HG03575 (cell line): Measurements from ENCODE around the gene FAM193A.
"Not testable (repeated sequence)": the region's sequence is repeated elsewhere in the genome, so short reads cannot be mapped to it uniquely, and the experiment has no call there.

ENCODE experiments used
- ATAC-seq: cut with Tn5 transposase; IDR thresholded peaks from one replicate; pipeline ENCODE4 v1.9.1; 2021; ENCODE audit not compliant: unreplicated experiment, insufficient number of reproducible peaks, low FRiP score; ENCODE audit errors: extremely low read depth

Gene FAM193A

DNA sequence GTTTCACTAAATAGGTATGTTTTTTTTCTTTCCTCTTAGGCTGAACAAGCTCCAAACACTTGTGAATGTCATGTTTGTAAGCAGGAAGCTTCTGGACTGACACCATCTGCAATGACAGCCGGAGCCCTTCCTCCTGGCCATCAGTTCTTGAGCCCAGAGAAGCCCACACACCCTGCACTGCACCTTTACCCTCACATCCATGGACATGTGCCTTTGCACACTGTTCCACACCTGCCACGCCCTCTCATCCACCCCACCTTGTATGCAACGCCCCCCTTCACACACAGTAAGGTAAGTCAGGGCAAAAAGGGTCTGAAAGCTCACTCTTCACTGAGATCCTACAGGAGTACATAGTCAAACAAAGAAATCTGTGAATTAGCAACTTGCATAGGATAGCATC, 135.6 kb downstream of the FAM193A start:
- no peak for ATAC-seq

DNA sequence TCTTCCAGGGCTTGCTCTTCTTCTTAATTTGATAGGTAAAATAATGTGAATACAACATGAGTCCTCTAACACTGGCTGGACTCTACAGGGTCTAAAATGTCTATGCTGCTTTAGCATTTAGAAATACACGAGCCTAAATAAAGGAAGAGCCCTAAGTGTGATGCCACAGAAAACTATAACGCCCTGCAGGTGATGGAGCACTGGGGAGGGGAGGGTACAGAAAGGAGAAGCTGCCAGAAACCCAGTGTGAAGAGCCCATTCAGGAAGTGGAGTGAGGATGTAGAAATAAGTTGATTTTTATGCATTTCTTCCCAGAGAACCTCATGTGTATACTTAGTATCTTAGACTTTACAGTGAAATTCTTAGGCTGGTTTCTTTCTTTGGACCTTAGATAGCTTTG, 136.3 kb downstream of the FAM193A start:
- ATAC-seq, result no peak

DNA sequence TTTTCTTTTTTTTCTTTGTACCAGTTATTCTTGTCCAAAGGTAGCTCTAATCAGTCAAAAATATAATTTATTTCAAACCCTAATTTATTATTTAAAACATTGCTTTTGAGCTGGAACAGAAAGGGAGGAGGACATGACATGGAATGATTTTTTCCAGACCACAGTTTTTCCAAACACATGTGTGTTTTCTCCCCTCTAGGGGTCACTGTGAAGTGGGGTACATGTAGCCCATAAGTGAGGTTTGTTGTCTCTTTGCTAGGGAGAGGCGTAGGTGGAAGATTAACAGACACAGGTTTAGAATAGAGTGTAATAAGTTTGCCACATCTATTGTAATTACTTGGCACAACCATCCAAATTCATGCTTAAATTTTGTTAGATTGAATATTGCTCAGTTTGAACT, 136.7 kb downstream of the FAM193A start:
- no peak for ATAC-seq

DNA sequence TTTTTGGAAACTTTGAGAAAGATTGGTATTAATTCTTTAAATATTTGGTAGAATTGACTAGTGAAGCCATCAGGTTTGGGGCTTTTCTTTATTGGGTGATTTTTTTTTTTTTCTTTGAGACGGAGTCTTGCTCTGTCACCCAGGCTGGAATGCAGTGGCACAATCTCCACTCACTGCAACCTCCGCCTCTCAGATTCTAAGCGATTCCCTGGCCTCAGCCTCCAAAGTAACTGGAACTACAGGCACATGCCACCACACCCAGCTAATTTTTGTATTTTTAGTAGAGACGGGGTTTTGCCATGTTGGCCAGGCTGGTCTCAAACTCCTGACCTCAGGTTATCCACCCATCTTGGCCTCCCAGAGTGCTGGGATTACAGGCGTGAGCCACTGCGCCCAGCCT, 143.3 kb downstream of the FAM193A start:
- ATAC-seq, result not testable (repeated sequence)

DNA sequence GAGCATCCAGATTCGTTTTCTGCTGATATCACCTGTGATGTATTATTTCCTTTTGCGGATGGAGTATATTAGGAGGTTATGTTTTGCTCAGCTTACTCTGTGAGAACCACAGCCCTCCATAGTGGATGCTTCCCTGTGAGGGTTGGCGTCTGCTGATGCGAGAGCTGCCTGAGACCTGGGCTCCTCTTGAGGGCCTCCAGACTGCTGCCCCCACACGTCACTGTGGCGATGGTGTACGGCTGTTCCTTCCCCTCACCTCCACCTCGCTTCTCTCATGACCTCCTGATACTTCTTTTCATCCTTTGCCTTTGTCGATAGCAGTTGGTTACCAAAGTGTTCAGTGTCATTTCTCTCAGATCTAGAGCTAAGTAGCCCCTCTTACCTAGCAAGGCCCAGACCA, 148.0 kb downstream of the FAM193A start:
- ATAC-seq, result no peak

DNA sequence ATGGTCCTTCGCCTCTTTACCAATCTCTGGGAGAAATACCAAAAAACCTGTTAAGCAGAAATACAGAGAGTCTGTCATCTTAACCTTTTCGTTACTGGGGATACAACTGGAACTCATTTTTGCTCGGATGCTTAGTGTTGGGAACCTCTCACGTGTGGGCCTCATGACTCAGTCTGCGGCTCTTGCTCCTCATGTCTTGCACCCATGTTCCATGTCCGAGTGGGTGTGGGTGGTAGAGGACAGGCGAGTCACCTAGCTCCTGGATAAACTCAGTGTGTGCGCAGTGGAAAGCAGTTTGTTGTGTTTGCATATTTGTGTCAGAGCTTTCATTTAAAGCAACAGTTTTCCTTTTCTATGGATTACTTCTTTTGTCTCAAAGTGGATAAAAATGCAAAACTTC, 149.1 kb downstream of the FAM193A start:
- ATAC-seq, result no peak

DNA sequence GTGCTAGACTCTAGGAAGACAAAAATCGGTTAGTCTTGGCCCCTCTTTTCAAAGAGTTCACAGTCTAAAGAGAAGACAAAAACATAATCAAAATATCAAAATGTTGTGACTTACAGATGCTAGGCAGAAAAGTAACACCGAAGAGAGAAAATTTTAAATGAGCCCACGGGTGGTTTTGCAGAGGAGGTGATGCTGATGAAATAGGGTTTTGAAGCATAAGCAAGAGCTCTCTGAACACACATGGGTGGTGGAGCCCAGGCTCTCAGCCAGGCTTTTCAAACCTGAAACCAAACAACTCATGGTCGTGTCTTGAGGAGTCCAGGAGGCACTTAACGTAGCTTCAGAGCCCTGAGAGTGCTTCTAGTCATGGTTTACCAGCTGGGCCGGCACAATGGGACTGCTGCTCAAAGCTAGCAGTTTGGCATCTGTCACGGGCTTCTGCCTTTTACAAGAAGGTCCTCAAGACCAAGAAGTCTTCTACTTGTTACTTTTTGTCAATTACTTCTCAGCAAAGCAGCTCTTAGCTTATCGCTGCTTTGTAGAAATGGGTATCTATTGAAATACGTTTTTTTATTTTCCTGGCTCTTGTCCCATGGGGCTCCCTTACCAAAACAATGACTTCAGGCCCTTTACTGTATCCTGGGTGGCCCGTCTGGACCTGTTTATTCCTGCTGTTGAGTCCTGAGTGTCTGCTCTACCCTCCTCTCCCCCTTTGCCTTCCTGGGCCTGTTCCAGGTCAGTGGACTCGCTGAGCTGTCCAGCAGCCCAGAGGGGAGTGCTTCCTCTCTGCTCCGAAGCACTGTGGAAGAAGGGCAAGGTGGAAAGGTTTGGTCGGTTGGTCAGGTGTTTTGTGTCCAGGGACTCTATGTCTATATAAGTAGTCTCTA, 150.2 kb downstream of the FAM193A start:
- no peak for ATAC-seq

DNA sequence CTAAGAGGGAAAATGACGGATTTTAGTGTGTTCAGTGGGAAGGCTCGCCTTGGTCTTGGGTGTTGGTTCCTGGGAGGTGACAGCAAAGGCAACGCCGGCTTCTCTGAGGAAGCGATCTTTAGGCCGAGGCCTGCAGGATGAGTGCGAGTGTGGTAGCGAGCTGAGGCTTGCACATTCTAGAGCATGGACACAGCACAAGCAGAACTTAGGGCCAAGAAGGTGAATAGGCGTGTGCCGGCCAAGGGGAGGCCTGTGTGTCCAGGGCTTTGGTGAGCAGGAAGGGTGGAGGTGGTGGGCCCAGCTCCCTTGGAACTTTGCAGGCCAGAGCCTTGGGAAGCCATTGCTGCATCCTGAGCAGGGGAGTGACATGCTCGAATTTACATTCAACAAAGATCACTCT, 151.8 kb downstream of the FAM193A start:
- ATAC-seq, result no peak

DNA sequence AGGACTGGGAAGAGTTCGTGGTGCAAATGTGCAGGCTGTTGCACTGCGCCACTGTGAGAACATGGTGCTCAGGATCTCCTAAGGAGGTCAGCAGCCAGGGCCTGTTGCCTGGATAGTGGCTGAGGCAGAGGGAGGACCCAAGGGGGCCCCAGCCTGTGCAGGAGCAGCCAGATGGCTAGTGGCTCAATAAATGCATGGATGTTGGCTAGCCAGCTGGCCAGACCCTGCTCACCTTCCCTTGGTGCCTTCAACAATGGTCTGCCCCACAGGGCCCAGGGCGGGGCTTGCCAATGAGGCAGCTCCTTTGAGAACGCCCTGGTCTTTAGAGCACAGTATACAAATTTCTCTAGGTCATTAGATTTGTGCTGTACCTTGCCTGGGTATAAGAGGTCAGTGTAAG, 152.2 kb downstream of the FAM193A start:
- no peak for ATAC-seq

DNA sequence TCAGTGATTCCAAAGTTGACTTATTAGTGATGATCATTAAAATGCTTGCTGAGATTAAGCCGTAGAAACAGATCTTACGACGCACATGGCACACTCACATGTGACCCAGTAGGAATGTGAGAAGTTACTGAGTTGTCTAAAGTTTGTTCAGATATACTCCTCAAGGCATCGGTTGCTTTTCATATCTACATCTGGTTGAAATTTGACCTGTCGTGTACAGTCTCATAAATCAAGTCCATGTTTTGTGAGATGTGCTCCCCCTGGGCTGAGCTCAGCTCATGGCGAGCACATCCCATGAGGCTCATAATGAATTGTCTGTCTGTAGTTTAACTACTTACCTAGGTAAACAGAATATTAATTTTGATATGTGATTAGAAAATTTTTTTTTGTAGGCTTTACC, 152.7 kb downstream of the FAM193A start:
- no peak for ATAC-seq

DNA sequence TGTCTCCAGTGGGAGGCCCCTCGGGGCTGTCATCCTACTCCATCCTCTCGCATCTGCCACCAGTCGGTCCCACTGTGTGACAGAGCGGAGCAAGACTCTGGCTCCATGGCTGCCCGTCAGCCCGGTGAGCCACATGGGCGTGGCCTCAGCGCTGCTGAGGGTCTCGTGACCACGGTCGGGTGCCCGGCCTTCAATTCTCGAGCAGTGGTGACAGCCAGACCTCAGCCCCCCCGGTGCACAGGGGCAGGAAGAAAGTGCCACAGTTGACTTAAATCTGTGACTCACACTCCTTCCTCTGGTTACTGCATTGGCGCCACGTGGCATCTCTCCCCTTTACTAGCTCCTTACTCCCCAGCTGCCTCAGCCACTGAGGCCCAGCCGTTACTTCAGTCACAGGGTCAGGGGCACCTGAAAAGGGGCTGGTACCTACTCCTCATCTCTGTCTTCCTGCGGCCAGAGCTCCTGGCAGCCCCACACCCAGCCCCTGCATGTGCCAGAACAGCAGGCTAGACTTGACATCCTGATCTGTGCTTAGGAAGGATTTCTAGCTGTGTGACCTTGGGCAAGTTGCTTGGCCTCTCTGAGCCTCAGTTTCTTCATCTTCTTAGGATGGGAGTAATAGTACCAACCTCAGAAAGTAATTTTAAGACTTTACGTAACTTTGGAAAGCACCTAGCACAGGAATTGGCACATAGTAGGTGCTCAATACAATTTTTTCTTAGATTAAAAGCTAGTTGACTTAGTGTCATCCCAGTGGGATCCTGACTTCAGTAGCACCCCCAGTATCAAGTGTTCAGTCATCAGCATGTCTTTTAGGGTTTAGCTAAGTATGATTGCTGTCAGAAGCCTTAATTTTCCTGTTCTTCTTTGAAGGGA, 153.6 kb downstream of the FAM193A start:
- no peak for ATAC-seq

DNA sequence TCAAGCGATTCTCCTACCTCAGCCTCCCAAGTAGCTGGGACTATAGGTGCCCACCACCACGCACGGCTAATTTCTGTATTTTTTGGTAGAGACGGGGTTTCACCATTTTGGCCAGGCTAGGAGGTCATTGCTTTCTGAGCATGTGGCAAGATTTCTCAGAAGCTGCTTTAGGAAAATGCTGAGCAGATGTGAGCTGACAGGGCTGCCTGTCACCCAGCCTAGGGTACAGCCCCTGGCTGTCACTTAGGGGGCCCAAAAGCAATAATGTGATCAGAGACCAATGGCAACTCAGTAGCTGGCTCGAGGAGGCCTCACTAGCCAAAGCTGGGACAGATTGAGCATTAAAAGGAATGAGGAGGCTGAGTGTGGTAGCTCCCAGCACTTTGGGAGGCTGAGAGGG, 154.9 kb downstream of the FAM193A start:
- no peak for ATAC-seq

DNA sequence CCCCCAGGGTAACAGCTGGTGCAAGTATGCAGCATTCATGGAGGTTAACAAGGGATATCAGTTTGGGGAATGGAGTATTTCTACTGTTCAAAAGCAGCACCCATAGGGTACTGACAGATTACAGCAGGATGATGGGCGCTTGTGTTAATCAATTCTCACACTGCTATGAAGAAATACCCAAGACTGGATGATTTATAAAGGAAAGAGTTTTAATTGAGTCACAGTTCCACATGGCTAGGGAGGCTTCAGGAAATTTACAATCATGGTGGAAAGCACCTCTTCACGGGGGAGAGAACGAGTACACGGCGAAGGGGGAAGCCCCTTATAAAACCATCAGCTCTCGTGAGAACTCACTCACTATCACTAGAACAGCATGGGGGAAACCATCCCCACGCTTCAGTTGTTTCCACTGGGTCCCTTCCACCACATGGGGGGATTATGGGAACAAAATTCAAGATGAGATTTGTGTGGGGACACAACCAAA, 155.5 kb downstream of the FAM193A start:
- ATAC-seq, result no peak

DNA sequence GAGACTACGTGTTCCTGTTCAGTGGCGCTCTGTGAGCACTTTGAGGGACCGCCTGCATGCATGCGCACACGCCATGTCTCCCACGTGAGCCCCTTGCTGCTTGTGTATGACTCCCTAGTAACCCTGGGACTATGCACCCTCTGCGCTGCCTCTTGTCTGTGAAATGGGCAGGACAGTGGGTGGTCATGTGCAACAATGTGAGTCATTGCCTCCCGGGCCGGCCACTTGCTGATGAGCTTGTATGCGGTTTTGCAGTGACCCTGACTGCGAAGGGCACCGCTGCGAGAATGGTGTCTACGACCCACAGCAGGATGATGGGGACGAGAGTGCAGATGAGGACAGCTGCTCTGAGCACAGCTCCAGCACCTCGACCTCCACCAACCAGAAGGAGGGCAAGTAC, 158.2 kb downstream of the FAM193A start:
- no peak for ATAC-seq

DNA sequence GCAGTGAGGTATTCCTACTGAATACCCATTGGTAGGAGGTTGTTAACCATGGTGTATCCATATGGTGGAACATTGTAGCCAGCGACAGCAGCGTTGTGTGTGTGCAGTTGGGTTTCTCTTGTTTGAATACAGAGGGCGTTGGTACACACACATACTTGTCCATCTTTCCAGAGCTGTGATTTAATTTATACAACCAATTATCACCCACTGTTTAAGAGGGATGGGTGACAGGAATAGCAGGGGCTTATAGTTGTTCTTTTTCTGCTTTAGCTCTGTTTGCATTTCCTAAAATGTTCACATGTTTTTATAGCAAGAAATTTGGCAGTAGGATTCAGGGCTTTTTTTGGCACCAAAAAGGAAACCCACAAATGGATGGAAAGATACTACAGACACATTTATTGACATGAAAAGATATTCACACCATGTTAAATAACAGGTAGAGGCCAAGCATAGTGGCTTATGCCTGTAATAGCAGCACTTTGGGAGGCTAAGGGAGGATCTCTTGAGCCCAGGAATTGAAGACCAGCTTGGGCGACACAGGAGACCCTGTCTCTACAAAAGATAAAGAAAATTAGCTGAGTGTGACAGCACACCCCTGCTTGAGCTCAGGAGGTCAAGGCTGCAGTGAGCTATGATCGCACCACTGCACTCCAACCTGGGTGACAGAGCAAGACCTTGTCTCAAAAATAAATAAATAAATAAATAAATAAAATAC, 159.1 kb downstream of the FAM193A start:
- no peak for ATAC-seq

DNA sequence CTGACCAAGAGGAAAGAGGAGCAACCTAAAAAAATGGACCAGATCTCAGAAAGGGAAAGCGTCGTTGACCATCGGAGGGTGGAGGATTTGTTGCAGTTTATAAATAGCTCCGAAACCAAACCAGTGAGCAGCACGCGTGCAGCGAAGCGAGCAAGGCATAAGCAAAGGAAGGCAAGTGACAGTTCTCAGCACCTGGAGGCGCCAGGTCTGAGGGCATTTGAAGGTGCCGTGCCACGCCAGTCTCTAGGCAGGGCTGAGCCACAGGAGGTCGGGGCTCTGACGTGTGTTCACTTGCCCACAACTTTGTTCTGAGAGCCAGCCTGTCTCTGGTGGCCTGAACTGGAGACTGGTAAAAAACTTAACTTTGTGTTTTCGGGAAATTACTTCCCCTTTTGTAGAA, 160.0 kb downstream of the FAM193A start:
- peak; percentile 46 for ATAC-seq

DNA sequence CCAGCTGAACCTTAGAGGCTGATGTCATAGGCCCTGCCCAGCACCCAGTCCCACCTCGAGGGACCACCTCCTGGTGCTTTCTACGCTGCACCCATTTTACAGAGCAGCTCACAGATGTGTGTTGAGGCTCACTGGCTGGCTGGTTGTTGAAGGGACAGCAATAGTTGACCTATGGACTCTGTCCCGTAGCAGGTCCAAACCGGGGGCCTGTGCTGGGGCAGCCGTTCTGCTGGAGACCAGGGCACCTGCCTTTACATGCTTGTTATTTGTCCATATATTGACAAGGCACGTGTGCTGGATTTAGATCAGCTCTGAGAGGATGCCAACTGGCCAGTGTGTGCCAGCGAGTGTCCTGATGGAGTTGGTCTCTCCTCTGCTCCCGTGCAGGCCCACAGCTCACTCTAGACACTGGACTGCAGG, 161.6 kb downstream of the FAM193A start:
- no peak for ATAC-seq

DNA sequence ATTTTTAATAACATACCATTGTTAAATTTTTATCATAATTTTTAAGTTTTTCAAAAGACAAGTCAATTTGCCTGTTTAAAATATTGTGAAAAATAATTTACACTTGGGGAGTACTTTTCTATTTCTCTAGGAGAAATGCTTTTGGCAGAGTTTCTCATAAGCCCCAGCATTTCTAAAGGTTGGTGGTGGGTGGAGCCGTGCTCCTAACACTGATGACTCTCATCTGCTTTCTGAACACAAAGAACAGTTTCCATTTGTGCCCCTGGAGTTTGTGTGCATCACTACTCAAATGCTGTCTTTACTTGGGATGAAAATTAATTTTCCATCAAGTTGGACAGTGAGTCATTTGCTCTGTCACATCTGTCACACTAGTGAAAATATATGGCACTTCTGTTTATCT, 162.1 kb downstream of the FAM193A start:
- ATAC-seq, result no peak

DNA sequence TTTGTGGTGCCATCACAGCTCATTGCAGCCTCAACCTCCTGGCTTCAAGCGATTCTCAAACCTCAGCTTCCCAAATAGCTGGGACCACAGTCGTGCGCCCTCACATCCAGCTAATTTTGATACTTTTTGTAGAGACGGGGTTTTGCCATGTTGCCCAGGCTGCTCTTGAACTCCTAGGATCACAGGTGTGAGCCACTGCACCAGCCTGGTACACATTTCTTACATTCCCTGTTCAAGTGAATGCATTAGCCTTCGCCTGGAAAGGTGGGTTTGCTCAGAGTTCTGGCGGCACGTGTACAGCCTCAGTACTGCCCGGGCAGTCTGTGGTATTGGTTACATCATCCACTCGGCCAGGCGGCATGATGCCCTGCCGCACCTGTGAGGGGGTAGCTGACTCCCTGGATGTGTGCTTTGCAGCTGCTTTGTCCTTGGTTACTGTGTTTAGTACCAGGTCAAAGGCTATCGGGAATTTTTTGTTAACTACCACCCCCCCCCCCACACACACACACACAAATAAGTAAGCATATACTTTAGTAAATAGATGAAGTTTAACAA, 162.6 kb downstream of the FAM193A start:
- no peak for ATAC-seq
